H1 (cell line): Measurements from ENCODE around the gene NRSN2. TPM values are rescaled to one million over a fixed set of nuclear protein-coding genes. Genes with fewer than 3 reads are reported as not detected.

Source experiments
- CTCF ChIA-PET: fragments of 300-600 bp; sonication (Branson Sonifier 250); formaldehyde crosslinking; loops from one replicate; lab custom pipeline; 2021; ENCODE audit not compliant: partially characterized antibody; lab: Charles Lee
- POLR2A ChIA-PET: fragments of 300-600 bp; sonication (Branson Sonifier 250); formaldehyde crosslinking; loops from one replicate; lab custom pipeline; 2021; ENCODE audit warnings: inconsistent platforms; ENCODE audit not compliant: partially characterized antibody; lab: Charles Lee
- DNase-seq, 2 experiments: peaks; one replicate each; pipeline versions ENCODE4 v3.0.0 to v3.0.0-alpha.2; 2010 to 2022; ENCODE audit warnings: low spot score in 2 of 2, low read depth in 1 of 2, mixed read lengths in 1 of 2
- FAIRE-seq: peaks from 2 replicates; lab custom pipeline; 2011; peaks lifted over from hg19 to GRCh38; lab: Jason Lieb, UNC
- H2AFZ ChIP-seq: 2 replicates; pipeline ENCODE4 v1.8.1; 2012; ENCODE audit warnings: low read length, inconsistent platforms
- H2AK5ac ChIP-seq: 2 replicates; pipeline ENCODE4 v1.6.1; 2013; ENCODE audit warnings: low read depth, low read length
- H2BK120ac ChIP-seq: replicated peaks from 2 replicates; pipeline ENCODE3; 2013; ENCODE audit warnings: low read depth, low read length, inconsistent platforms
- H2BK12ac ChIP-seq: 2 replicates; pipeline ENCODE4 v1.6.1; 2013; ENCODE audit warnings: low read depth, low read length
- H2BK15ac ChIP-seq: 2 replicates; pipeline ENCODE4 v1.6.1; 2013; ENCODE audit warnings: low read length
- H2BK20ac ChIP-seq: 2 replicates; pipeline ENCODE4 v1.6.1; 2013; ENCODE audit warnings: low read length
- H2BK5ac ChIP-seq: 2 replicates; pipeline ENCODE4 v1.6.1; 2013; ENCODE audit warnings: low read depth, low read length
- H3K14ac ChIP-seq: 2 replicates; pipeline ENCODE4 v1.6.1; 2013; ENCODE audit warnings: inconsistent platforms; ENCODE audit not compliant: insufficient read length
- H3K18ac ChIP-seq: 2 replicates; pipeline ENCODE4 v1.6.1; 2013; ENCODE audit warnings: low read length; ENCODE audit errors: extremely low read depth
- H3K23ac ChIP-seq: 2 replicates; pipeline ENCODE4 v1.6.1; 2013; ENCODE audit warnings: inconsistent platforms; ENCODE audit not compliant: insufficient read length
- H3K23me2 ChIP-seq: 2 replicates; pipeline ENCODE4 v1.6.1; 2013; ENCODE audit warnings: low read depth, low read length
- H3K27ac ChIP-seq: 2 replicates; pipeline ENCODE4 v1.6.1; 2011; ENCODE audit warnings: low read depth, low read length, inconsistent platforms
- H3K27me3 ChIP-seq, 4 experiments: replicated peaks in 1 of 4; 1 replicate in 1 of 4; 2 replicates in 3 of 4; pipeline versions ENCODE4 v1.6.1 to v1.8.1; 2011 to 2013; ENCODE audit warnings: low read length in 3 of 4, mild to moderate bottlenecking in 3 of 4, inconsistent platforms in 2 of 4, mixed read lengths in 2 of 4, moderate library complexity in 1 of 4; ENCODE audit not compliant: control insufficient read depth in 3 of 4, insufficient read depth in 3 of 4; ENCODE audit errors: extremely low read depth in 1 of 4
- H3K36me3 ChIP-seq, 4 experiments: 2 replicates each; pipeline versions ENCODE4 v1.6.1 to v1.8.1; 2011 to 2013; ENCODE audit warnings: mild to moderate bottlenecking in 4 of 4, low read length in 3 of 4, moderate library complexity in 2 of 4, control low read depth in 1 of 4, inconsistent platforms in 1 of 4; ENCODE audit not compliant: insufficient read depth in 4 of 4, control insufficient read depth in 2 of 4
- H3K4ac ChIP-seq: replicated peaks from 2 replicates; pipeline ENCODE3; 2013; ENCODE audit warnings: low read length, low read depth, mixed read lengths, inconsistent platforms; ENCODE audit not compliant: insufficient read length
- H3K4me1 ChIP-seq, 4 experiments: replicated peaks in 1 of 4; 1 replicate in 1 of 4; 2 replicates in 3 of 4; pipeline versions ENCODE4 v1.6.1 to v1.8.1; 2011 to 2013; ENCODE audit warnings: low read length in 3 of 4, inconsistent platforms in 2 of 4, mixed read lengths in 1 of 4; ENCODE audit not compliant: insufficient read depth in 4 of 4, control insufficient read depth in 3 of 4
- H3K4me2 ChIP-seq, 2 experiments: 2 replicates each; pipeline versions ENCODE4 v1.6.1 to v1.8.1; 2011 to 2013; ENCODE audit warnings: low read depth in 2 of 2, low read length in 2 of 2, control low read depth in 1 of 2, inconsistent platforms in 1 of 2, mild to moderate bottlenecking in 1 of 2; ENCODE audit not compliant: insufficient read depth in 1 of 2
- H3K4me3 ChIP-seq, 4 experiments: fragments of 200-600, 300-600 bp in 1 of 4; sonication (generic), shearing (Covaris generic), sonication (Bioruptor Twin) in 1 of 4; 2 replicates each; pipeline versions ENCODE4 v1.5.1 to v1.8.1; 2011 to 2016; ENCODE audit warnings: low read length in 4 of 4, low read depth in 3 of 4, control low read depth in 2 of 4, inconsistent platforms in 2 of 4, mild to moderate bottlenecking in 2 of 4, mixed read lengths in 1 of 4, moderate library complexity in 1 of 4; ENCODE audit not compliant: insufficient read depth in 2 of 4; ENCODE audit errors: extremely low read depth in 1 of 4
- H3K56ac ChIP-seq: replicated peaks from 2 replicates; pipeline ENCODE3; 2013; ENCODE audit warnings: low read depth, mild to moderate bottlenecking, mixed read lengths, low read length, inconsistent platforms; ENCODE audit not compliant: insufficient read length
- H3K79me1 ChIP-seq: 2 replicates; pipeline ENCODE4 v1.6.1; 2013; ENCODE audit warnings: low read depth, low read length, control low read depth
- H3K79me2 ChIP-seq, 2 experiments: 2 replicates each; pipeline versions ENCODE4 v1.6.1 to v1.8.1; 2012 to 2013; ENCODE audit warnings: low read length in 2 of 2, mild to moderate bottlenecking in 2 of 2, inconsistent platforms in 1 of 2; ENCODE audit not compliant: insufficient read depth in 2 of 2, control insufficient read depth in 1 of 2
- H3K9ac ChIP-seq, 4 experiments: replicated peaks in 1 of 4; 1 replicate in 1 of 4; 2 replicates in 3 of 4; pipeline versions ENCODE4 v1.6.1 to v1.8.1; 2011 to 2013; ENCODE audit warnings: low read depth in 3 of 4, low read length in 3 of 4, control low read depth in 2 of 4, mild to moderate bottlenecking in 2 of 4, moderate library complexity in 2 of 4, inconsistent platforms in 1 of 4; ENCODE audit errors: extremely low read depth in 1 of 4
- H3K9me3 ChIP-seq, 2 experiments: 2 replicates each; pipeline versions ENCODE4 v1.6.1 to v1.8.1; 2012 to 2013; ENCODE audit warnings: mild to moderate bottlenecking in 2 of 2, moderate library complexity in 2 of 2, control low read depth in 1 of 2, inconsistent platforms in 1 of 2, low read depth in 1 of 2, low read length in 1 of 2, mixed read lengths in 1 of 2; ENCODE audit not compliant: insufficient read depth in 2 of 2
- H4K20me1 ChIP-seq, 2 experiments: replicated peaks in 1 of 2; 2 replicates each; pipeline versions ENCODE3 to v1.8.1; 2011 to 2013; ENCODE audit warnings: inconsistent platforms in 2 of 2, low read length in 2 of 2, mild to moderate bottlenecking in 1 of 2; ENCODE audit not compliant: insufficient read depth in 2 of 2, control insufficient read depth in 1 of 2
- H4K5ac ChIP-seq: 2 replicates; pipeline ENCODE4 v1.6.1; 2013; ENCODE audit warnings: low read length, low read depth, mixed read lengths, inconsistent platforms; ENCODE audit not compliant: insufficient read length
- H4K8ac ChIP-seq: 2 replicates; pipeline ENCODE4 v1.8.0; 2013; ENCODE audit warnings: mild to moderate bottlenecking, moderate library complexity, low read length, inconsistent platforms; ENCODE audit not compliant: insufficient read depth; ENCODE audit errors: extremely low read depth
- H4K91ac ChIP-seq: replicated peaks from 2 replicates; pipeline ENCODE3; 2013; ENCODE audit warnings: low read length, mixed read lengths, inconsistent platforms; ENCODE audit not compliant: insufficient read length
- BRCA1 ChIP-seq: IDR thresholded peaks from 2 replicates; pipeline ENCODE4 v1.6.1; 2012; ENCODE audit warnings: low read depth, low read length, improper control_type of control experiment
- EP300 ChIP-seq, 2 experiments: IDR thresholded peaks; 1 replicate in 1 of 2; 2 replicates in 1 of 2; pipeline ENCODE4 v1.6.1; 2011 to 2012; ENCODE audit warnings: low read depth in 2 of 2, low read length in 2 of 2, mild to moderate bottlenecking in 2 of 2, borderline replicate concordance in 1 of 2, inconsistent platforms in 1 of 2, moderate library complexity in 1 of 2
- GABPA ChIP-seq: IDR thresholded peaks from 2 replicates; pipeline ENCODE4 v1.6.1; 2011; ENCODE audit warnings: mild to moderate bottlenecking, low read length, moderate library complexity, borderline replicate concordance; ENCODE audit not compliant: insufficient read depth
- HDAC2 ChIP-seq, 2 experiments: fragments of 300-600 bp in 1 of 2; sonication (generic) in 1 of 2; IDR thresholded peaks; 2 replicates each; pipeline ENCODE4 v1.6.1; 2011 to 2012; ENCODE audit warnings: low read depth in 2 of 2, low read length in 2 of 2, mild to moderate bottlenecking in 2 of 2, moderate library complexity in 2 of 2, borderline replicate concordance in 1 of 2, inconsistent platforms in 1 of 2
- NRF1 ChIP-seq: IDR thresholded peaks from 2 replicates; pipeline ENCODE4 v1.6.1; 2011; ENCODE audit warnings: mild to moderate bottlenecking, low read depth, low read length, improper control_type of control experiment
- POU5F1 ChIP-seq: IDR thresholded peaks from 2 replicates; pipeline ENCODE4 v1.6.1; 2011; ENCODE audit warnings: low read depth, mild to moderate bottlenecking, low read length, moderate library complexity
- RAD21 ChIP-seq, 2 experiments: IDR thresholded peaks in 1 of 2; conservative IDR thresholded peaks in 1 of 2; 2 replicates each; pipeline ENCODE4 v1.6.1; 2011; ENCODE audit warnings: low read depth in 2 of 2, low read length in 2 of 2, improper control_type of control experiment in 1 of 2, inconsistent platforms in 1 of 2, mild to moderate bottlenecking in 1 of 2, moderate library complexity in 1 of 2
- SIRT6 ChIP-seq: IDR thresholded peaks from one replicate; pipeline ENCODE4 v1.7.1; 2012; ENCODE audit warnings: low read length, inconsistent platforms
- WGBS, 2 experiments: shearing (Covaris generic) in 1 of 2; methylation state at CpG; one replicate each; pipeline versions ENCODE4 v1.1.6 to v1.1.7; 2013 to 2015; ENCODE audit warnings: low lambda C conversion rate in 2 of 2, mixed read lengths in 2 of 2, inconsistent platforms in 1 of 2, low coverage in 1 of 2, missing lambda C conversion rate in 1 of 2; ENCODE audit not compliant: insufficient replicate concordance in 2 of 2, insufficient coverage in 1 of 2, insufficient read length in 1 of 2; ENCODE audit errors: extremely low coverage in 1 of 2, missing lambda C conversion rate in 1 of 2; 5-methylcytosine and 5-hydroxymethylcytosine counted together
- polyA plus RNA-seq, 7 experiments: library from polyadenylated mRNA; depleted of rRNA in 3 of 7; stranded (reverse) in 5 of 7; unstranded in 2 of 7; fragments of >200 nt in 5 of 7; fragments of 200-250 nt in 2 of 7; gene quantifications; 1 replicate in 5 of 7; 2 replicates in 1 of 7; 4 replicates in 1 of 7; pipeline versions ENCODE4 v1.2.1 to v1.2.3, GENCODE V29; 2011 to 2013; ENCODE audit warnings: missing spikeins in 2 of 7, mixed read lengths in 2 of 7
- total RNA-seq: library from RNA; stranded (reverse); fragmentation: NEBNext Ultra II Directional; extraction: Animal tissue kit (Norgen Biotek cat#: 25700); gene quantifications from 2 replicates; pipeline ENCODE4 v1.2.1, GENCODE V29; 2021

Gene NRSN2
- total and polyA plus RNA-seq, 2 of the 8 experiments (the other 6 are each of a cell fraction or from before 2014, with no cell fraction given), result 19.4 to 33.3 TPM

DNA sequence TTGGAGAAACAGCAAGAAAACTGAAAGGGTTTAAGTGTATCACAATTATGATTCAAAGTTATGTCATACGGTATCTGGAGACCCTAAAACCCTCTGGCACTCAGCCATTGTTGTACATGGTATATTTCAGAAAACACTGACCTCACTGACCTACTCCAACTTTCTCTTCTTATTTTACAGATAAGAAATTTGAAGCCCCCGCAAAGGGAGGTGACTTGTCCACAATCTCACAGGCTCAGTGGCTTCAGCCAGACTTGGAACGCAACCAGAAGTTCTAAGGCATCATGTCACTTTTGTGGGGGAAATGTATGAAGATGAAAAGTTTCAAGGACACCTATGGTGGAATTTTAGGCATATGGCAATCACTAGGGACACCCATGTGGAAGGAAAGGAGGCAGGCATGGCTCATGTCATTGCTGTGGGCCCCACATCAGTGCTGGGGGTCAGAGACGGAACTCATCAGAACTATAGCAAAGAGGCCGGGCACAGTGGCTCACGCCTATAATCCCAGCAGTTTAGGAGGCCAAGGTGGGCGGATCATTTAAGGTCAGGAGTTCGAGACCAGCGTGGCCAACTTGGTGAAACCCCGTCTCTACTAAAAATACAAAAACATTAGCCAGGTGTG lies 28.5 kb downstream of the NRSN2 start:
- 90% methylated on average over 10 of the region's 10 CpGs; no CpG with 5 or more reads in 1 of the 2 experiments for WGBS, 2 experiments
- H2AK5ac ChIP-seq, result no peak overlapping the region
- no peak overlapping the region for H3K56ac ChIP-seq
- no peaks in the 10 kb centered on the region for H3K23me2 ChIP-seq
- H2AFZ ChIP-seq, result no peak overlapping the region
- ChIA-PET CTCF (interaction anchor here (1.1 to 4.9 kb wide), 2 partner anchors 21 kb away, joined by 3 to 41 read pairs; no protein-coding TSS in a partner anchor), POLR2A (interaction anchor here (0.6 to 7.4 kb wide), 2 partner anchors 12 to 13 kb away, joined by 3 to 49 read pairs; no protein-coding TSS in a partner anchor)
- no peaks in the 10 kb centered on the region for H3K79me1 ChIP-seq
- no peak overlapping the region for H3K27ac ChIP-seq
- H4K8ac ChIP-seq, result no peak overlapping the region
- no peak overlapping the region for H3K18ac ChIP-seq
- peaks cover 0 to 5% (median 0%) of the 10 kb centered on the region in 4 experiments; a peak in 3 of 7 replicates for H3K4me1 ChIP-seq
- no peak for FAIRE-seq
- no peaks in the 10 kb centered on the region for H3K79me2 ChIP-seq
- H3K14ac ChIP-seq, result no peak overlapping the region
- no peak overlapping the region for H4K91ac ChIP-seq
- no peak overlapping the region; the same call in 1 of the 2 replicates for H2BK12ac ChIP-seq
- H3K27me3 ChIP-seq, result no peaks in the 10 kb centered on the region
- no peaks in the 10 kb centered on the region for H3K36me3 ChIP-seq
- H2BK15ac ChIP-seq, result no peak overlapping the region
- no peak overlapping the region for H3K23ac ChIP-seq
- H4K5ac ChIP-seq, result no peak overlapping the region
- no peak overlapping the region for H2BK5ac ChIP-seq
- no peak overlapping the region for H2BK120ac ChIP-seq
- DNase-seq, result no peak
- H4K20me1 ChIP-seq, result no peaks in the 10 kb centered on the region
- no peak overlapping the region for H3K9ac ChIP-seq
- H3K4me3 ChIP-seq, result no peak overlapping the region
- no peak overlapping the region for H3K4me2 ChIP-seq
- no peak overlapping the region for H2BK20ac ChIP-seq
- no peak overlapping the region for H3K4ac ChIP-seq
- no peaks in the 10 kb centered on the region for H3K9me3 ChIP-seq
- no peak for TF ChIP-seq SIRT6
- no peak for TF ChIP-seq BRCA1
- TF ChIP-seq EP300 (IDR thresholded peaks at IDR 0.05; ENCODE audit: borderline replicate concordance in 1 of 2, low read depth in 2 of 2, low read length in 2 of 2), result no peak
- no peak for TF ChIP-seq HDAC2 (IDR thresholded peaks at IDR 0.05; ENCODE audit: borderline replicate concordance in 1 of 2, low read depth in 2 of 2, low read length in 2 of 2)
- TF ChIP-seq RAD21 (IDR thresholded peaks at IDR 0.05 in 1 of 2, conservative IDR thresholded peaks at IDR 0.05 in 1 of 2; ENCODE audit: low read depth in 2 of 2, low read length in 2 of 2), result no peak
- no peak for TF ChIP-seq POU5F1
- TF ChIP-seq GABPA, result no peak
- TF ChIP-seq NRF1, result no peak
